WTC11 (cell line): ENCODE data around the gene SYNGAP1. TPM values are rescaled to one million over a fixed set of nuclear protein-coding genes. Genes with fewer than 3 reads are reported as not detected.
"Not testable (repeated sequence)": the region's sequence is repeated elsewhere in the genome, so short reads cannot be mapped to it uniquely, and the experiment has no call there.

Experiments
- ATAC-seq: fragments of 200-7000 bp; cut with Tn5 transposase; 2 replicates; pipeline ENCODE4 v1.10.0; 2021; ENCODE audit warnings: mild to moderate bottlenecking, moderate library complexity
- Bru-seq: library from RNA; stranded (reverse); fragments of 400-500 nt; gene quantifications from one replicate; lab custom pipeline; 2021; lab: Mats Ljungman, UMichigan
- CTCF ChIA-PET: fragments of 300-600 bp; sonication (Branson Sonifier 250); formaldehyde crosslinking; loops from one replicate; lab custom pipeline; 2021; ENCODE audit warnings: antibody characterized with exemption; lab: Charles Lee
- POLR2A ChIA-PET: fragments of 350-600 bp; sonication (Branson Sonifier 250); formaldehyde crosslinking; loops from one replicate; lab custom pipeline; 2021; ENCODE audit warnings: antibody characterized with exemption; lab: Charles Lee
- DNase-seq: peaks from one replicate; pipeline ENCODE4 v3.0.0; 2021; ENCODE audit warnings: low spot score
- H3K27ac Mint-ChIP-seq: 2 replicates; pipeline ENCODE4 v1.8.0; 2021; ENCODE audit warnings: mixed read lengths
- H3K27me3 Mint-ChIP-seq: 2 replicates; pipeline ENCODE4 v1.8.0; 2021; ENCODE audit warnings: low read depth, mild to moderate bottlenecking, moderate library complexity, mixed read lengths
- H3K36me3 Mint-ChIP-seq: 2 replicates; pipeline ENCODE4 v1.8.0; 2021; ENCODE audit warnings: mixed read lengths
- H3K4me1 Mint-ChIP-seq: 2 replicates; pipeline ENCODE4 v1.8.0; 2022; ENCODE audit warnings: mixed read lengths
- H3K4me3 Mint-ChIP-seq: 2 replicates; pipeline ENCODE4 v1.8.0; 2021; ENCODE audit warnings: mild to moderate bottlenecking, moderate library complexity, mixed read lengths
- H3K9me3 Mint-ChIP-seq: 2 replicates; pipeline ENCODE4 v1.8.0; 2021; ENCODE audit warnings: mixed read lengths
- ARID4B ChIP-seq: sonication (generic); formaldehyde crosslinking; IDR thresholded peaks from 2 replicates; pipeline ENCODE4 v1.8.0; 2023; ENCODE audit warnings: missing genetic modification reagents, mild to moderate bottlenecking, borderline replicate concordance
- ATF3 ChIP-seq: sonication (generic); formaldehyde crosslinking; conservative IDR thresholded peaks from 2 replicates; pipeline ENCODE4 v1.8.1; 2022; ENCODE audit warnings: mild to moderate bottlenecking, missing genetic modification reagents
- CREB1 ChIP-seq: sonication (generic); formaldehyde crosslinking; IDR thresholded peaks from 2 replicates; pipeline ENCODE4 v1.8.0; 2023; ENCODE audit warnings: mild to moderate bottlenecking, missing genetic modification reagents
- E2F5 ChIP-seq: sonication (generic); formaldehyde crosslinking; IDR thresholded peaks from 2 replicates; pipeline ENCODE4 v1.8.1; 2022; ENCODE audit warnings: mild to moderate bottlenecking, moderate library complexity, missing genetic modification reagents
- EMX1 ChIP-seq: fragments of 250-450 bp; sonication (Bioruptor Pico); IDR thresholded peaks from 2 replicates; pipeline ENCODE4 v1.8.0; 2021; ENCODE audit warnings: mild to moderate bottlenecking
- ERG ChIP-seq: fragments of 250-450 bp; sonication (Bioruptor Pico); IDR thresholded peaks from 2 replicates; pipeline ENCODE4 v1.8.0; 2021; ENCODE audit warnings: mild to moderate bottlenecking
- FOXJ3 ChIP-seq: sonication (generic); formaldehyde crosslinking; IDR thresholded peaks from 2 replicates; pipeline ENCODE4 v1.9.0; 2021; ENCODE audit warnings: missing genetic modification reagents, mild to moderate bottlenecking, borderline replicate concordance
- GTF2I ChIP-seq: fragments of 250-450 bp; sonication (Bioruptor Pico); conservative IDR thresholded peaks from 2 replicates; pipeline ENCODE4 v1.4.0; 2021; ENCODE audit warnings: mild to moderate bottlenecking
- HMGXB4 ChIP-seq: sonication (generic); formaldehyde crosslinking; IDR thresholded peaks from 2 replicates; pipeline ENCODE4 v1.8.1; 2023; ENCODE audit warnings: mild to moderate bottlenecking, moderate library complexity, missing genetic modification reagents
- IRF1 ChIP-seq: sonication (generic); formaldehyde crosslinking; IDR thresholded peaks from 2 replicates; pipeline ENCODE4 v1.8.0; 2023; ENCODE audit warnings: missing genetic modification reagents
- NR2C2 ChIP-seq: sonication (generic); formaldehyde crosslinking; IDR thresholded peaks from 2 replicates; pipeline ENCODE4 v1.8.0; 2022; ENCODE audit warnings: mild to moderate bottlenecking, missing genetic modification reagents
- TEAD4 ChIP-seq: sonication (generic); formaldehyde crosslinking; IDR thresholded peaks from 2 replicates; pipeline ENCODE4 v1.8.0; 2022; ENCODE audit warnings: mild to moderate bottlenecking, missing genetic modification reagents
- ZNF138 ChIP-seq: sonication (generic); formaldehyde crosslinking; conservative IDR thresholded peaks from 2 replicates; pipeline ENCODE4 v1.8.1; 2022; ENCODE audit warnings: mild to moderate bottlenecking, moderate library complexity, missing genetic modification reagents
- ZNF232 ChIP-seq: sonication (generic); formaldehyde crosslinking; IDR thresholded peaks from 2 replicates; pipeline ENCODE4 v1.8.0; 2022; ENCODE audit warnings: mild to moderate bottlenecking, missing genetic modification reagents
- ZNF263 ChIP-seq: sonication (generic); formaldehyde crosslinking; IDR thresholded peaks from 2 replicates; pipeline ENCODE4 v1.8.1; 2022; ENCODE audit warnings: low read depth, mild to moderate bottlenecking, moderate library complexity, missing genetic modification reagents
- long read RNA-seq, 3 experiments: library from RNA in 1 of 3; library from capped mRNA in 1 of 3; library from polyadenylated mRNA in 1 of 3; unstranded in 2 of 3; stranded (forward) in 1 of 3; transcript quantifications; one replicate each; pipeline ENCODE4 v2.0.0, GENCODE V29; 2021
- total RNA-seq: library from RNA; stranded (reverse); gene quantifications from 3 replicates; pipeline ENCODE4 v1.2.3, GENCODE V29; 2021
- TF ChIP-seq, protein P1 (sequence below): sonication (generic); formaldehyde crosslinking; IDR thresholded peaks from 2 replicates; pipeline ENCODE4 v1.8.0; 2022; ENCODE audit warnings: mild to moderate bottlenecking, missing genetic modification reagents
- TF ChIP-seq, protein P2 (sequence below): sonication (generic); formaldehyde crosslinking; IDR thresholded peaks from 2 replicates; pipeline ENCODE4 v1.8.0; 2022; ENCODE audit warnings: mild to moderate bottlenecking, missing genetic modification reagents

Gene SYNGAP1
- total RNA-seq (139 to 172 TPM (median 160 TPM) in 3 replicates), Bru-seq, nascent RNA (percentile 79 among the genes with signal in this experiment)
- long read RNA-seq, experiment 1, partial matches to known transcripts = 1 of 19 reads
- long read RNA-seq, experiment 1, other reads (novel, unspliced or antisense) = 18 of 19 reads
- long read RNA-seq, experiment 2, partial matches to known transcripts = 3 of 33 reads
- long read RNA-seq, experiment 2, other reads (novel, unspliced or antisense) = 30 of 33 reads
- long read RNA-seq, experiment 3, partial matches to known transcripts = 0 of 1 reads
- long read RNA-seq, experiment 3, other reads (novel, unspliced or antisense) = 1 of 1 reads

- DNase-seq (peak; percentile 71), ATAC-seq (peak; percentile 4)
- peaks cover 25% of the 10 kb centered on the region for H3K36me3 Mint-ChIP-seq
- no peaks in the 10 kb centered on the region; the same call in 1 of the 2 replicates for H3K27me3 Mint-ChIP-seq
- CTCF ChIA-PET = interaction anchor here (0.6 to 2.6 kb wide), 7 partner anchors 10 to 189 kb away, joined by 3 to 30 read pairs (median 4); partner anchors contain the start of genes PFDN6, PHF1 and WDR46
- H3K9me3 Mint-ChIP-seq = no peaks in the 10 kb centered on the region
- H3K27ac Mint-ChIP-seq = peak within 1 kb of the TSS; percentile 100
- H3K4me3 Mint-ChIP-seq = peak within 1 kb of the TSS; percentile 96
- H3K4me1 Mint-ChIP-seq = peaks cover 71% of the 10 kb centered on the region
- TF ChIP-seq ZNF263 (CRISPR knock-in tag) = peak; percentile 90
- TF ChIP-seq NR2C2 (CRISPR knock-in tag) = no peak
- TF ChIP-seq, all 79 proteins: peak for 1
- POLR2A ChIA-PET = interaction anchor here (1.7 kb wide), 1 partner anchor 34 kb away, joined by 5 read pairs; the partner anchor contains the start of gene ZBTB9
These were observed at the start of gene SYNGAP1 for GRCh38 chr6:33419580-33420490. TSS of gene SYNGAP1 (plus strand) at chr6:33420065. CDS start at chr6:33420265, 200 bp downstream.

- H3K4me1 Mint-ChIP-seq = peaks cover 34% of the 10 kb centered on the region
- CTCF ChIA-PET, ATAC-seq, H3K9me3 Mint-ChIP-seq, H3K27ac Mint-ChIP-seq, POLR2A ChIA-PET, H3K27me3 Mint-ChIP-seq, H3K36me3 Mint-ChIP-seq, H3K4me3 Mint-ChIP-seq, DNase-seq: not testable (repeated sequence)
These were observed 48.0 kb upstream of the SYNGAP1 start for GRCh38 chr6:33371901-33372300.

DNA sequence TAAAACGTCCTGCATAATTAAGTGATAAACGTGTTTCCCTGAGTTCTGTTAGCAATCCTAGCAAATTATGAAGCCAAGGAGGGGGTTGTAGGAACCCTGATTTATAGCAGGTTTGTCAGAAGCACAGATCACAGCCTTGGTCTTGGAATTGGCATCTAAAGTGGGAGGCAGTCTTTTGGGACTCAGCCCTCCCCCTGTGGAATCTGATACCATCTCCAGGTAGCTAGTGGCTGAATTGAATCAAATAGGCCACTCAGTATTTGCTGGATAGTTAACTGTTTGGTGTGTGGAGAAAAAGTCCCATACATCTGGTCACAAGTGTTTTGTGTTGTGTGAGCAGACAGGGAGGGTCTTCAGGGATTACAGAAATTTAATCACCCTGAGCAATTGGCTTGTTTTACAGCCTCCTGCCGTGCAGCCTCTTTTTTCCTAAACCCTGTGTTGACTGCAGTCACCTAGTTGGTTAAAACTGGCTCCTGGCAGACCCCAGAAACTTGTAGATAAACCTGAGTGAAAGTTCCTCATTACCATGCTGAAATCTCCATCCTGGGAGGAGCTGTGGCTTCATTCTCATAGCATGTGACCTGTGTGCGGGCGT lies 47.2 kb upstream of the SYNGAP1 start:
- Mint-ChIP-seq H3K9me3 (no peaks in the 10 kb centered on the region), H3K36me3 (no peaks in the 10 kb centered on the region), H3K4me1 (peaks cover 34% of the 10 kb centered on the region), H3K4me3 (no peak overlapping the region), H3K27ac (peak overlapping the region; percentile 83), H3K27me3 (no peaks in the 10 kb centered on the region)
- POLR2A ChIA-PET = no interaction called here
- DNase-seq = no peak
- CTCF ChIA-PET = no interaction called here
- ATAC-seq = peak; percentile 60
- no peak for TF ChIP-seq IRF1
- TF ChIP-seq HMGXB4 (CRISPR knock-in tag) = no peak
- TF ChIP-seq TEAD4 (CRISPR knock-in tag) = no peak
- TF ChIP-seq ERG = no peak
- no peak for TF ChIP-seq ATF3 (CRISPR knock-in tag)
- TF ChIP-seq GTF2I = no peak
- no peak for TF ChIP-seq FOXJ3
- TF ChIP-seq, protein P1, sequence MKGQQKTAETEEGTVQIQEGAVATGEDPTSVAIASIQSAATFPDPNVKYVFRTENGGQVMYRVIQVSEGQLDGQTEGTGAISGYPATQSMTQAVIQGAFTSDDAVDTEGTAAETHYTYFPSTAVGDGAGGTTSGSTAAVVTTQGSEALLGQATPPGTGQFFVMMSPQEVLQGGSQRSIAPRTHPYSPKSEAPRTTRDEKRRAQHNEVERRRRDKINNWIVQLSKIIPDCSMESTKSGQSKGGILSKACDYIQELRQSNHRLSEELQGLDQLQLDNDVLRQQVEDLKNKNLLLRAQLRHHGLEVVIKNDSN = no peak
- no peak for TF ChIP-seq ARID4B (CRISPR knock-in tag)
- no peak for TF ChIP-seq CREB1
- no peak for TF ChIP-seq ZNF232 (CRISPR knock-in tag)
- TF ChIP-seq, protein P2, sequence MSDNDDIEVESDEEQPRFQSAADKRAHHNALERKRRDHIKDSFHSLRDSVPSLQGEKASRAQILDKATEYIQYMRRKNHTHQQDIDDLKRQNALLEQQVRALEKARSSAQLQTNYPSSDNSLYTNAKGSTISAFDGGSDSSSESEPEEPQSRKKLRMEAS = no peak
- TF ChIP-seq EMX1 (CRISPR knock-in tag) = no peak
- no peak for TF ChIP-seq E2F5 (CRISPR knock-in tag)
- TF ChIP-seq ZNF138 (CRISPR knock-in tag) = no peak
